IMR-90 (cell line): ENCODE results near the gene RBBP4.

Source experiments
- BHLHE40 ChIP-seq: fragments of 150-350 bp; IDR thresholded peaks from 2 replicates; pipeline ENCODE4 v1.6.1; 2016; ENCODE audit warnings: mild to moderate bottlenecking, low read depth, low read length
- CTCF ChIP-seq: conservative IDR thresholded peaks from 2 replicates; pipeline ENCODE4 v1.5.1; 2012; ENCODE audit warnings: mild to moderate bottlenecking, low read depth, low read length, improper control_type of control experiment
- POLR2A ChIP-seq: IDR thresholded peaks from 2 replicates; pipeline ENCODE4 v1.6.1; 2012; ENCODE audit warnings: mild to moderate bottlenecking, low read depth, low read length
- RCOR1 ChIP-seq: IDR thresholded peaks from 2 replicates; pipeline ENCODE4 v1.6.1; 2012; ENCODE audit warnings: mild to moderate bottlenecking, low read length, improper control_type of control experiment; ENCODE audit not compliant: insufficient replicate concordance

DNA sequence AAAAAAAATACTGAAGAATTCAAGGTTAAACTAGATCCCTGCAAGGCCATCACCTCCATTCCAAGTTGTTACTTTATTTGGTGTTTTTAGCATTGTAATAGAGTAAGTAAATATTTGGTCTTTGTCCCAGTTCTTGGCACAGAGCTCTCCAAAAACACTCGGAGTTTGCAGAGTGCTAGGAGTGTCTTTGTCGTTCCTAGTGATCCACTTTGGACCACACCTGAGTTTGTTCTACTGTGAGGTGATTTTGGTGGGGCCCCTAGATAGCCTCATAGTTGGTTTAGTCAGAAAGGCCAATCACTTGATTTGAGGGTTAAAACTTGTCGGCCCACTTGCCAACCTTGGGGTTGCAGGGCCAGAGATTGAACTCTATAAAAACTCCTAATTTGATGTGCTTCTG lies 25.9 kb downstream of the RBBP4 start:
- TF ChIP-seq CTCF (no peak), RCOR1 (no peak), BHLHE40 (no peak), POLR2A (no peak)
